ENCODE results near the gene GTPBP3.

Gene GTPBP3

DNA sequence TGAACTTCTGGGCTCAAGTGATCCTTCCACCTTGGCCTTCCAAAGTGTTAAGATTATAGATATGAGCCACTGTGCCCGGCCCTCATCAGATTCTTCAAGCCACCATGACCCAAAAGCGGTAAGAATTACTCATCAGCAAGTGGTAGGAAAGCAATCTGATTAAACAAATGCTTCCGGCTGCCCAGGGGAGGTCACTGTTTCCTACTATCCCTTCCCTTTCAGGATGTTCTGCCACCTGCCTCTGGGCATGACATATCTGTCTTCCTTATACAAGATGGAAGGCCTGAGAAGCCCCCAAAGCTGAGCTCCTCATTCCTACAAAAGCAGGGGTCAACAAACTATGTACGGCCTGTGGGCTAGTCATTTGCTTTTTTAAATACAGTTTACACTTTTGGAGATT, 41.1 kb upstream of the GTPBP3 start:
- no peak for DNase-seq (ENCODE audit: low spot score)
- Histone ChIP-seq H3K27ac (no peak overlapping the region), H3K4me3 (no peak overlapping the region)
- TF ChIP-seq, protein P1, sequence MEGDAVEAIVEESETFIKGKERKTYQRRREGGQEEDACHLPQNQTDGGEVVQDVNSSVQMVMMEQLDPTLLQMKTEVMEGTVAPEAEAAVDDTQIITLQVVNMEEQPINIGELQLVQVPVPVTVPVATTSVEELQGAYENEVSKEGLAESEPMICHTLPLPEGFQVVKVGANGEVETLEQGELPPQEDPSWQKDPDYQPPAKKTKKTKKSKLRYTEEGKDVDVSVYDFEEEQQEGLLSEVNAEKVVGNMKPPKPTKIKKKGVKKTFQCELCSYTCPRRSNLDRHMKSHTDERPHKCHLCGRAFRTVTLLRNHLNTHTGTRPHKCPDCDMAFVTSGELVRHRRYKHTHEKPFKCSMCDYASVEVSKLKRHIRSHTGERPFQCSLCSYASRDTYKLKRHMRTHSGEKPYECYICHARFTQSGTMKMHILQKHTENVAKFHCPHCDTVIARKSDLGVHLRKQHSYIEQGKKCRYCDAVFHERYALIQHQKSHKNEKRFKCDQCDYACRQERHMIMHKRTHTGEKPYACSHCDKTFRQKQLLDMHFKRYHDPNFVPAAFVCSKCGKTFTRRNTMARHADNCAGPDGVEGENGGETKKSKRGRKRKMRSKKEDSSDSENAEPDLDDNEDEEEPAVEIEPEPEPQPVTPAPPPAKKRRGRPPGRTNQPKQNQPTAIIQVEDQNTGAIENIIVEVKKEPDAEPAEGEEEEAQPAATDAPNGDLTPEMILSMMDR (IDR thresholded peaks at IDR 0.05): no peak

DNA sequence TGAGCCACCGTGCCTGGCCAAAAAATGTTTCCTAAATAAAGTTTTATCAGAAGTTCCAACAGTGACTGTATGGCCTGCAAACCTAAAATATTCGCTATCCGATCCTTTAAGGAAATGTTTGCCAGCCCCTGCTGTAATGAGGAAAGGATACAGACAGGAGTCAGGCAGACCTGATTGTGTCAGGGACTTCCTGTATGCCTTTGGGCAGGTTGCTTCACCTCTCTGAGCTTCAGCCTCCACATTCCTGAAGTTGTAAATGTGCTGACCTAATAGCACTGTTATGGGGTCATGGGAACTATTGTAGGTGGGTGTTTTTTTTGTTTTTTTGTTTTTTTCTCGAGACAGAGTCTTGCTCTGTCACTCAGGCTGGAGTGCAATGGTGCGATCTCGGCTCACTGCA, 40.4 kb upstream of the GTPBP3 start:
- TF ChIP-seq, protein P1 (IDR thresholded peaks at IDR 0.05): no peak
- no peak overlapping the region for H3K4me3 ChIP-seq
- no peak for DNase-seq (ENCODE audit: low spot score)
- no peak overlapping the region for H3K27ac ChIP-seq

DNA sequence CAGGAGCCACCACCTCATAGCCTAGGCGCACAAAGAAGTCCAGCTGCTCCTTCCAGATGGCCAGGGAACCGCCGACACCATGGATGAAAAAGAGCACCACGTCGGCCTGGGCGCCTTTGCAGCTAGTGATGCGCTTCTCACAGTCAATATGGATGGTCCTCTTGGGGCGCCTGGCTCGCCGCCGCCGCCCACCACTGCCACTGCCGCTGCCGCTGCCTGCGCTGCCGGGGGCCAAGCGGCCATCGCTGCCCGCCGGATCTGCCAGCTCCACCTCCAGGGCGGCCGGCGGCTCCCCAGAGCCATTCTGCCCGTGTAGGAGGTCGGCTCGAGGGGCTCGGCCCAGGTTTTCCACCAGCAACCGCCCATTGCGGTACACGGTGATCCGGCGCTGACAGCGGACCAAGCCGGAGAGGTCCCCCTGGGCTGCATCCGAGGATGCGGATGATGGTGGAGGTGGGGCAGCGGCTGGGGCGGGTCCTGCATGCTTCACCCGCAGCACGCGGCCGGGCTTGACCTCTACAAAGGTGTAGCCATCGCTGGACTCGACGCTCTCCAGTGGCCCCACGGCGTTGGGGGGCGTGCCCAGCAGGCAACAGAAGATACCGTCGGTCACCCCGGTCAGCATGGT, 36.2 kb upstream of the GTPBP3 start:
- H3K4me3 ChIP-seq: no peak overlapping the region
- no peak for DNase-seq (ENCODE audit: low spot score)
- H3K27ac ChIP-seq: no peak overlapping the region
- TF ChIP-seq, protein P1 (IDR thresholded peaks at IDR 0.05): no peak

DNA sequence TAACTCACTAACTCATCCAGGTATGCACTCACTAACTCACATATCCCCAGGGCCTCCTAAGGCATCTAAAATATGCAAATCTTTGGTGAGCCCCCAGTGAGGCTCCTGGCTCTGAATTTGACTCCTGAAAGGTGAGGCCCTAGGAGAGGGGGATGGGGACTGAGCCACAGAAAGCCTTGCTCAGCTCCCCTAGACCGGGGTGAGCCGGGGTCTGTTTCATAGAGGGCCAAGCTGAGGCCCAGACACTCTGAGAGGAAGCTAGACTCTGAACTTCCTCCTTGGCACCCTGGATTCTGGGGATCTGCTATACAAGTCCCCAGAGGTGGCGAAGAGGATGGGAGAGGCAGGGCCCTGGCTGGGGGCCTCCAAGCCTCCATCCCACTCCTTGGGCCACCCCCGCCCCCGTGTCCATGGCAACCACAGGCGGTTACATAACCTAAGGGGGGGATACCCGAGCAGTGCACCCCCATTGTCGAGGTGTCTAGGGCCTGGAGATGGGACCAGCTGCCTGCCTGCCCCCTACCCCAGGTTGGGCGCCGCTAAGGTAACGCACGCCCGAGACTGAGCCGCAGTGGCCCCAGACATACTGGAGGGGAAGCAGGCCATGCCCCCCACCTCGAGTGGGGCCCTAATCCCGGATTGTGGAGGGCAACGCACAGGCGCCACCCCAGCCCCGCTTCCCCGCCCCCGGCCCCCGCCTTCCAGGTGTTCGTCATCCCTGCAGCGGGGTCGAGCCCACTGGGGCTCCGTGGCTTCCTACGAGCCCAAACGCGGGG, 34.8 kb upstream of the GTPBP3 start:
- no peak for DNase-seq (ENCODE audit: low spot score)
- H3K27ac ChIP-seq: peak overlapping the region; percentile 82 to 94
- TF ChIP-seq, protein P1 (IDR thresholded peaks at IDR 0.05): no peak
- H3K4me3 ChIP-seq: peak overlapping the region; percentile 86

DNA sequence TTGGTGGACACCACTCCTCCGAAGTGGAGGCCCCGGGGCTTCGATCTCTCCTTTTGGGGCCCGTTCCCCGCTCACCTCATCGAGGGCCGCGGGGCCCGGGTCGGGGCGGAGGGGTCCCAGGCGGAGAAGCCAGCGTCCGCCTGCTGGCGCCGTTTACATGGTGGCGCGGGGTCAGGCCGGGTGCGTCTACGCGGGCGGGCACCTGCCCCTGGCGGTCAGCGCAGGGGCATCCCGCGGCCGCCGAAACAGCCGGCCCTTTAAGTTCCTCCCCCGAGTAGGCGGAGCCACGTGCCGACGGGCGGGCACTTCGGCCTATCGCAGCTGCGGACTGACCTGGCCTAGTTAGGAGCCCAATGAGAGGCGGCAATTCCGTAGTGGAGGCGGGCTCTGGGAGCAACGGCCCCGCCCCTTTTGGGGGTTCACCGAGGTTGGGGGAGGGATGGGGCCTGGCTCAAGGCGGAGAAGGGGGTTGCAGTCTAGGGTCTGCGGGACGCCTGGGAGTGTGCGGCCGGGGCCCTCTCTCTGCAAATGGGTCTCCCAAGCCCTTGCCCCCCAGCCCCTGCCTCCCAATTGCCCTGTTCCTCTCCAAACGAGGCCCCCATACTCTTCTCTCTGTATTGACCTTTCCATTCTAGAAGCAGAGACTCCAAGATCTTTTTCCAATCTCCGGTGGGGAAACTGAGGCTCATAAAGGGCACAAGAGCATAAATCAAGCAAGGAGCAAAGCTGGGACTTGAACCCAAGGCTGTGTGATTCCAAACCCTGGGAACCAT, 34.0 kb upstream of the GTPBP3 start, which contains the start of gene ABHD8:
ABHD8 (minus strand) TSS at position 259 of the 773 bp plus-strand sequence. CDS start 1,809 bp downstream, outside the sequence.
- Histone ChIP-seq H3K4me3 (peak within 1 kb of the TSS; percentile 86), H3K27ac (peak within 1 kb of the TSS; percentile 82 to 94)
- TF ChIP-seq, protein P1 (IDR thresholded peaks at IDR 0.05): peak; percentile 52
- DNase-seq (ENCODE audit: low spot score): peak; percentile 97

DNA sequence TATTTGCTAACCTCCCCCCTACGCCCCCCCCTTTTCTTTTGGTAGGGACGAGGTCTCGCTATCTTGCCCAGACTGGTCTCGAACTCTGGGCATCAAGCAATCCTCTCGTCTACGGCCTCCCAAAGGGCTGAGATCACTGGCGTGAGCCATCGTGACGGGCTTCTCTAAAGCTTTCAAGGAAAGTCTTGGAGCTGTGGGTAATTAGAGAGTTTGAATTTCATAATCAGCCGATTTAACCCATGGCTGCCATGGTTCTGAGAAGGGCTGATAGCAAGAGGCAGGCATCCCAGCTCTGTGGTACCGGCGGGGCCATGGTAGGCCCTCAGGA, 33.4 kb upstream of the GTPBP3 start:
- H3K27ac ChIP-seq: peak overlapping the region; percentile 82 to 94
- TF ChIP-seq, protein P1 (IDR thresholded peaks at IDR 0.05): no peak
- no peak for DNase-seq (ENCODE audit: low spot score)
- peak overlapping the region; percentile 86 for H3K4me3 ChIP-seq

Data from coronary artery (tissue), 2 donors.